Activated T-helper 17 cell treated with anti-CD3 and anti-CD28 coated beads, Interleukin-2, amount 50 U/mL, for 72 hours (primary cell): ENCODE results near the gene COPG1. TPM values are rescaled to one million over a fixed set of nuclear protein-coding genes. Genes with fewer than 3 reads are reported as not detected.

Source experiments
- ATAC-seq: fragments of 150-1000 bp; cut with Tn5 transposase; replicated peaks from 2 replicates; pipeline ENCODE4 v1.10.0; 2021; ENCODE audit warnings: mild to moderate bottlenecking, moderate library complexity
- H3K27ac Mint-ChIP-seq: one replicate; pipeline ENCODE4 v1.8.0; 2022; ENCODE audit warnings: mixed read lengths
- H3K27me3 Mint-ChIP-seq: one replicate; pipeline ENCODE4 v1.8.0; 2022; ENCODE audit warnings: mixed read lengths
- H3K36me3 Mint-ChIP-seq: one replicate; pipeline ENCODE4 v1.8.0; 2022; ENCODE audit warnings: low read depth, mild to moderate bottlenecking, mixed read lengths
- H3K4me1 Mint-ChIP-seq: one replicate; pipeline ENCODE4 v1.8.0; 2022; ENCODE audit warnings: mixed read lengths
- H3K4me3 Mint-ChIP-seq: one replicate; pipeline ENCODE4 v1.8.0; 2022; ENCODE audit warnings: mild to moderate bottlenecking, mixed read lengths
- H3K9me3 Mint-ChIP-seq: one replicate; pipeline ENCODE4 v1.8.0; 2022; ENCODE audit warnings: mixed read lengths
- total RNA-seq, 2 donors: library from RNA; stranded (reverse); gene quantifications; one replicate each; pipeline ENCODE4 v1.2.3, GENCODE V29; 2022

COPG1 gene
- total RNA-seq, 2 donors from 2014 or later, result 150 to 157 TPM

- H3K4me1 Mint-ChIP-seq, result no peaks in the 10 kb centered on the region
- H3K36me3 Mint-ChIP-seq, result no peaks in the 10 kb centered on the region
- no peaks in the 10 kb centered on the region for H3K27me3 Mint-ChIP-seq
- H3K27ac Mint-ChIP-seq, result no peak overlapping the region
- no peaks in the 10 kb centered on the region for H3K9me3 Mint-ChIP-seq
- H3K4me3 Mint-ChIP-seq, result no peak overlapping the region
- no peak for ATAC-seq
Measured at GRCh38 chr3:129320261-129320660, 70.9 kb downstream of the COPG1 start.

DNA sequence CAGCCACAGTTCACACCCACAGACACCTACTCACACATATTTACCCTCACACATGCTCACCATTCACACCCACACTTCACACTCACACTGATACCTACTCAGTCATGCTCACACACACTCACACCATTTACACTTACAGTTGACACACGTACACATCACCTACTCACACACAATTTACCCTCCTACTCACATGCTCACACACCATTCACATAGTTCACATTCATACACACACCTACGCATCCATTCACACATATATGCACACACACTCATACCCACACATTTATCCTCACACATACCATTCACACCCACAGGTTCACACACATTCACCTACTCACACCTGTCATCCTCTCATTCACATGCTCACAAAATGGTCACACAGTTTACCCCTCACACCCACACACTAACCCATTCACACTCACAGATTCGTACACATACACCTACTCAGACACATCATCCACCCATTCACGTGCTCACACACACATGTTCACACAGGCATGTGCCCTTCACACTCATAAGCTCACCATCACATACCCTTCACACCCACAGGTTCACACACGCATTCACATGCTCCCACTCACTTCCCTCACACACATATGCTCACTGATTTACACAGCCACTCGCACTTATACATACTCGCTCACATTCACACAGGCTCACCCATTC is 71.5 kb downstream of the COPG1 start:
- no peaks in the 10 kb centered on the region for H3K27me3 Mint-ChIP-seq
- H3K4me1 Mint-ChIP-seq, result no peaks in the 10 kb centered on the region
- no peaks in the 10 kb centered on the region for H3K9me3 Mint-ChIP-seq
- H3K27ac Mint-ChIP-seq, result no peak overlapping the region
- ATAC-seq, result no peak
- no peak overlapping the region for H3K4me3 Mint-ChIP-seq
- no peaks in the 10 kb centered on the region for H3K36me3 Mint-ChIP-seq

GRCh38 chr3:129321887-129322286 is 72.5 kb downstream of the COPG1 start:
- H3K4me3 Mint-ChIP-seq, result no peak overlapping the region
- H3K9me3 Mint-ChIP-seq, result no peaks in the 10 kb centered on the region
- ATAC-seq, result no peak

DNA sequence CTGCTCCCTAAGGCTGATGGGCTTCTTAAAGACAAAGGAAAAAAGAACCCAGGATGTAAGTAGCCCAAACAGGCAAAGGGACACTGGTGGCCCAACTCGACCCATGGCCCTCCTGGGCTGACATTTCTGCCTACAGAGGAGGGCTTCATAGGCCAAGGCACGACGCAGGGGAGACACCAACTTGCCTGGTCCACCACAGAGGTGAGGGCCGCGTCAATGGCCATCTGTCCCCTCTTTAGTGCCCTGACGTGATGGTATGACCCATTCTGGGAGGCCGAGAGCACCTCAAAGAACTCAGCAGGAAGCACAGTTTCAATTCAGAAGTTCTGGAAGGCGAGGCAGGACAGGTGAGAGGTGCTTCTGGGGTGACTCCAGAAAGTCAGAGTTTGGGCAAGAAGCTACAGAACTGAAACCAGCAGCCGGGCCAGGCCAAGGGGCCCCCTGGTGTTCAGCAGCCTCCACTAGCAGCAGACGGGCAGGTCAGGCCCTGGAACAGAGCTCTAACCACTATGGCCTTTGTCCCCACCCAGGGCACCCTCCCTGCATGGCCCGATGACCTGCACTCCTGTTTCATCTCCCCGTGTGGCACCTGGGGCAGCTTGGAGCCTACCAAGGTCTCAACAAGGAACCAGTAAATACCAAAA is 74.4 kb downstream of the COPG1 start:
- Mint-ChIP-seq H3K27me3 (no peaks in the 10 kb centered on the region), H3K4me1 (no peaks in the 10 kb centered on the region), H3K9me3 (no peaks in the 10 kb centered on the region), H3K36me3 (no peaks in the 10 kb centered on the region), H3K27ac (no peak overlapping the region), H3K4me3 (no peak overlapping the region)
- no peak for ATAC-seq

More at GRCh38 chr3:129321887-129322286, 72.5 kb downstream of the COPG1 start:
- Mint-ChIP-seq H3K27me3 (no peaks in the 10 kb centered on the region), H3K36me3 (no peaks in the 10 kb centered on the region), H3K4me1 (no peaks in the 10 kb centered on the region), H3K27ac (no peak overlapping the region)

- no peak overlapping the region for H3K27ac Mint-ChIP-seq
- no peaks in the 10 kb centered on the region for H3K4me1 Mint-ChIP-seq
- H3K36me3 Mint-ChIP-seq, result no peaks in the 10 kb centered on the region
- H3K27me3 Mint-ChIP-seq, result no peaks in the 10 kb centered on the region
- no peak for ATAC-seq
- no peak overlapping the region for H3K4me3 Mint-ChIP-seq
- no peaks in the 10 kb centered on the region for H3K9me3 Mint-ChIP-seq
Measured at GRCh38 chr3:129324855-129325254, 75.4 kb downstream of the COPG1 start.

- Mint-ChIP-seq H3K27me3 (no peaks in the 10 kb centered on the region), H3K4me3 (no peak overlapping the region), H3K9me3 (no peaks in the 10 kb centered on the region), H3K4me1 (no peaks in the 10 kb centered on the region), H3K27ac (no peak overlapping the region), H3K36me3 (no peaks in the 10 kb centered on the region)
- ATAC-seq, result no peak
Measured at GRCh38 chr3:129325383-129325782, 76.0 kb downstream of the COPG1 start.

DNA sequence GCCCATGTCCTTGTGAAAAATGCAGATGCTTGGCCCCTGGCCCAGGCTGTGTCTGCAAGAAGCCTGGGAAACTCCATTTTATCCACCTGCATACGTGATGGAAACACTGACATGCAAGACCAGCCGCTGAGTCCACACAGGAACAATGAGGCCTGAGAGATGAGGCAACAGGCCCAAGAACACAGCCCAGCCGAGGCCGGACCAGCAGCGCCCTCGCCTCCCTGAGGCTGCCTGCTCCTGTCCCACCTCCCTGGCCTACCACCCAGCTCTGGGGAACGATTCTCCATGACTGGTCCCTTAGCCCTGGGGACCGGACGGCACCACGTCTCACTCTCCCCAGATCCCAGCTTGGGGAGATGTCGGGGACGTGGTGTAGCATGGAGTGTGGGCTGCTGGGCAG is 76.7 kb downstream of the COPG1 start:
- H3K27me3 Mint-ChIP-seq, result no peaks in the 10 kb centered on the region
- H3K36me3 Mint-ChIP-seq, result no peaks in the 10 kb centered on the region
- no peaks in the 10 kb centered on the region for H3K4me1 Mint-ChIP-seq
- ATAC-seq, result no peak
- no peak overlapping the region for H3K27ac Mint-ChIP-seq
- H3K9me3 Mint-ChIP-seq, result no peaks in the 10 kb centered on the region
- H3K4me3 Mint-ChIP-seq, result no peak overlapping the region

DNA sequence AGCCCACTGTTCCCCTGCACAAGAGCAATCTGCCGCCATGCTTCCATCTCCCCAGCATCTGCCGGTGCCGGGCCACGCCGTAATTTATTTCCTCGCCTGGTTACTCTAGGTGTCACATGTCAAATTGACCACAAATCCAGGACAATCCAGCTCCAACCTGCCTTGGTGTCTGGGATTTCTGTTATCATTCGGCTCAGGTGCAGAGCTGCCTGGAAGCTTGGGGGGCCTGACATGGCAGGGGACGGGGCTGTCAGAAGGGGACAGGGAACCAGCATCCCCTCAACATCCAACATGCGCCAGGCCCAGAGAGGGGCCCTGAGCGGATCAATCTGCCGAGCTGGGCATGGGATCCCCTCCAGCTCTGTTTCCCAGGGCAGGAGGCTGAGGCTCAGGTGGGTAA is 77.2 kb downstream of the COPG1 start:
- H3K36me3 Mint-ChIP-seq, result no peaks in the 10 kb centered on the region
- no peaks in the 10 kb centered on the region for H3K9me3 Mint-ChIP-seq
- no peaks in the 10 kb centered on the region for H3K4me1 Mint-ChIP-seq
- no peak for ATAC-seq
- H3K27me3 Mint-ChIP-seq, result no peaks in the 10 kb centered on the region
- no peak overlapping the region for H3K27ac Mint-ChIP-seq
- H3K4me3 Mint-ChIP-seq, result no peak overlapping the region

Other genes with a start within 250 kb of the COPG1 start
- not detected for gene EFCC1, start 248.3 kb upstream of the COPG1 start, total RNA-seq
- gene GP9, start 188.8 kb upstream of the COPG1 start, total RNA-seq, result not detected
- gene RAB43, start 127.8 kb upstream of the COPG1 start, total RNA-seq, result 10 to 100 TPM; 26.1 to 49.7 TPM
- gene ISY1, start 88.5 kb upstream of the COPG1 start, total RNA-seq, result 10 to 100 TPM; 59.3 to 70.9 TPM
- 100 to 1,000 TPM; 188 to 274 TPM for gene CNBP, start 65.7 kb upstream of the COPG1 start, total RNA-seq
- gene HMCES, start 29.3 kb downstream of the COPG1 start, total RNA-seq, result 10 to 100 TPM; 52.5 to 55.3 TPM
- gene EFCAB12, start 179.0 kb downstream of the COPG1 start, total RNA-seq, result 1 to 10 TPM in 1 of 2 donors, under 1 TPM in 1; 0.63 to 1.7 TPM
- gene MBD4, start 190.3 kb downstream of the COPG1 start, total RNA-seq, result 10 to 100 TPM; 38.4 to 44.4 TPM
- gene IFT122, start 190.6 kb downstream of the COPG1 start, total RNA-seq, result 10 to 100 TPM; 19.3 to 33.4 TPM